ENCODE data around the gene HOXA3. TPM values are rescaled to one million over a fixed set of nuclear protein-coding genes. Genes with fewer than 3 reads are reported as not detected.

HOXA3 gene
- polyA plus RNA-seq, 4 donors = 38.6 to 53.0 (median 46.3) TPM

- peak in 2 of 4 donors; percentile 80 to 86 for DNase-seq (ENCODE audit: low read depth in 4 of 4, low spot score in 3 of 4)
These were observed 56.3 kb downstream of the HOXA3 start, which contains the start of gene HOXA1 for GRCh38 chr7:27095897-27096767. TSS of gene HOXA1 (minus strand) at chr7:27096000. CDS start at chr7:27095912, 88 bp downstream.

GRCh38 chr7:27095050-27095896 is 57.1 kb downstream of the HOXA3 start:
- DNase-seq (ENCODE audit: low read depth in 4 of 4, low spot score in 3 of 4) = peak in 1 of 4 donors; percentile 29

DNA sequence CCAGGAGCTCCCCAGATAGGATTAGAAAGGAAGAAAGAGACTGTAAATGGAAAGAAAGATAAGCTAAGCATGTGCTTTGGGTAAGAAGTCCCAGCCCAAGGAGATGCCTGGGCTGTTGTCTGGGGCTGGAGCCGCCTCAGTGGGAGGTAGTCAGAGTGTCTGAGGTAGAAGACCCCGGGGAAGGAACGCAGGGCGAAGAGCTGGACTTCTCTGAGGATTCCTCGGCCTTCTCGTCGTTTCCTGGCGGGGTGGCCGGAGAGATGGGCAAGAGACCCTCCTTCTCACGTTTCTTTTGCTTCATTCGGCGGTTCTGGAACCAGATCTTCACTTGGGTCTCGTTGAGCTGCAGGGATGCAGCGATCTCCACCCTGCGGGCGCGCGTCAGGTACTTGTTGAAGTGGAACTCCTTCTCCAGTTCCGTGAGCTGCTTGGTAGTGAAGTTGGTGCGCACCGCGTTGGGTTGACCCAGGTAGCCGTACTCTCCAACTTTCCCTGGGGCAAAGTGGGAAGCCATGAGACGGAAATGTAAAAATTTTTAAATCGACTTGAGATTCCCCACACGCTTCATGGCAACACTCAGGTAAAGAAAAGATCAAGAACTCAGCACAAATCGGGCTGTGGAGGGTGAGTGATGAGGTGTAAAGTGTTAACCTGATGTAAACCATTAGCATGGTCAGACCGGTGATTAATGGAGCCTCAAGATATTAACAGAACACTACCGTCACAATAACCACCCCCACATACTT is 57.9 kb downstream of the HOXA3 start:
- no peak for DNase-seq (ENCODE audit: low read depth in 4 of 4, low spot score in 3 of 4)

DNA sequence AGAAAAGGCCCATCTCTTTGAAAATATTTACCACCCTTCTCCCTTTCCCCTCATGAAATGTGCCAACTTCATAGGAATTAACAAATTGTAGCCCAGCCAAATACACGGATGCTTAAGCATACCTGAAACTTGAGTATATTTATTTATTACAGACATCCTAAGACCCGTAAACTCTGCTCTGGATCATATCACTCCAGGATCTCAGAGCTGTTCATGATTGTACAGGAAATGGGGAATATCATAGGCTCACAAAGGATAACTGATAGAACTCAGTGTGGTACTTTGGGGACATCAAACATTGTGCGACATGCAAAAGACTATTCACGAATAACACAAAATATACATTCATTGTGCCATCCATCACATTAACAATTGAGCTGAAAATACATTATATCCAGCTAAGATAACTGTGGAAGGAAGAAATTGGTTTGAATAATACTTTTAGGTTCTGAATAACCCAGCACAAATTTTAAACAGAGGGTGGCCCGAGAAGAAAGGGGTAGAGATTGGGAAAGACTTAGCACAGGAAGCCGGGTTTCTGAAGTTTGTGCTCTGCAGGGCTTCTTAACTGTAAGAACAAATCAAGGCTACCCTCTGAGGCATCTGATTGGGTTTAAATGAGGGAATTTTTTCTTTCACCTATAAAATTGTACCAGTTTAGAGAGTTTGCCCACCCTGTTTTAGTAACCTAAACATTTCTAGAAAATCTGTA is 59.0 kb downstream of the HOXA3 start:
- no peak for DNase-seq (ENCODE audit: low read depth in 4 of 4, low spot score in 3 of 4)

DNA sequence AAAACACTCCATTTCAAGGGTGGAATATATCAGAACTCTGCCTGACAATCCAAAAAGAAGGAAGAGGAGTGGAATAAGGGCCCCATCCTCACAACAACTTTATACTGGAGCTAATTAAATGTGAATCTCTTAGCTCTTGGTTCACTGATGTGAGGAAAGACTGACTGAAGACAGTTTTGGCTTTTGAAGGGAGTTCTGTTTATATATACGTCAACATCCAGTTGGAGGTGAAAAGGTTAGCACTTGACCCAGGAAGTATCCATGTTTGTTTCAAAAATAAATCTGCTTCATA is 59.6 kb downstream of the HOXA3 start:
- DNase-seq (ENCODE audit: low read depth in 4 of 4, low spot score in 3 of 4) = no peak

GRCh38 chr7:27091941-27092818 is 60.2 kb downstream of the HOXA3 start:
- peak in 1 of 4 donors; percentile 53 for DNase-seq (ENCODE audit: low read depth in 4 of 4, low spot score in 3 of 4)

DNA sequence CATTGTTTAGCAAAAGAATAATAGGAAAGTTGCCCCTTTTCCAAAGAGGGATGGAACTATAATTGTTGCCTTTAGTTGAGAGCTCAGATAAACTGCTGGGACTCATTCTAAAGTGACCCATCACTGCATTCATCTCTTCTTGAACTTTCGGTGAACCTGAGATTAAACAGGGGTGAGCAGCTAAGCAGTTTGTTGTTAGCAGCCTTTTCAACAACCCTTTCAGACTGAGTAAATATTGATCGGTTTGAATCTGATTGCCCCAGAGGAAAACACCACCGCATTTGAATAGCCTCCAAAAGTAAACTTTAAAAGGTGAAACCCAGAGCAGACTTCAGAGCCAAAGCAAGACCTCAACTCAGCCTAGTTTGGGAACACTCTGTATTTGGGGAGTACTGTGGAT is 61.3 kb downstream of the HOXA3 start:
- DNase-seq (ENCODE audit: low read depth in 4 of 4, low spot score in 3 of 4) = no peak

DNA sequence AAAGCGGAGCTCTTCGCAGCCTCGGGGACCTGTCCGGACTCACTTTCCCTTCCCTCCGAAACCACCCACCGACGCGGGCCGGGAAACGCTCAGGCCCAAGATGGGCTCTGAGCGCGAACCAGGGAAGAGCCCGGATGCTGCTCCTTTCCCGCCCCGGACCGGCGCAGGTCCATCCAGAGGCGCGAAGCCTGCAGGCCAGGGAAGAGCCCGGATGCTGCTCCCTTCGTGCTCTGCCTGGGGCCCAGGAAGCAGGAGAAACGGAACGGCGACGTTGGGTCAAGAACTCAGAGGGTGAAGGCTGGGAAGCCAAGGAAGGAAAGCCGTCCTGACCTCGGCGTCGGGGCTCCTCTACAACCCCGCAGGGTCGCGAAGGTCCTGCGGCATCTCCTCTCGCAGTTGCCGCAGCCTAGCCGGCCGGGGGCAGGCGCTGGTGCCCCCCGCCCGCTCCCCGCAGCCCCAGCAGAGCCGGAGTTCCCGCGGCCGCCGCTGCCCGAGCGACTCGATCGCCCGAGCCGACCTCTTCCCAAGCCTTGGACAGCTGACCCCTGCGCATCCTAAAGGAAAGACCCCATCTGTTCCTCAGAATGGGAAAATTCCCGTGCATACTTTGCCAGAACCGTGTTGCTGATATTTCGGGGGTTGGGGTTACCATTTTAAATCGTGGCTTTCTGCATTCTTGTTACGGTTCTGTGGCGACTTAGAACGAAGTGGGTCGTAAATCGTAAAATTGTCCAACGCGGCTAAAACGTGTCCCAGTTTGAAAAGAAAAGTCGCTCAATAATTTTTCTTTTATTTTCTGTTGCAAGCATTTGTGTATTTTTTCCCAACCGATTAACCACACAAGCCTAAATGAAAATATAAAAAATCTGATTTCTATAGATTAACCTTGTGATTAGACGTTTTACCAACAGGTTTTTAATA is 64.1 kb downstream of the HOXA3 start:
- no peak for DNase-seq (ENCODE audit: low read depth in 4 of 4, low spot score in 3 of 4)

DNA sequence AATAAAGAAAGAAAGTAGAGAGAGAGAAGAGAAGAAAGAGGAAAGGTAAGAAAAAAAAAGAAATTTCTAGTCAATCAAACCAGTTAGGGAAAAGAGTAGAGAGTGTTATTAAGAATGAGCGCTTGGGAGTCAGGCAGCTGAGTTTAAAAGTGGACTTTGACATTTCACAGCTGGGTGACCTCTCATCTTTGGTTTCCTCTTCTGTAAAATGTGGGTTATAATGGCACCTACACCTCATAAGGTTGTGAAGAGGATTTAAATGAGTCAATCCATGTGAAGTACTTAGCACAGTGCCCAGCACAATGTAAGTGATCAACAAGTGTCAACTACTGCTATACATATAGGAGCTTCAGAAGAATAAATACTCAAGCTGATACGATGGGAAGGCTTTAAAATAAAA is 68.7 kb downstream of the HOXA3 start:
- DNase-seq (ENCODE audit: low read depth in 4 of 4, low spot score in 3 of 4) = no peak

- DNase-seq (ENCODE audit: low read depth in 4 of 4, low spot score in 3 of 4) = no peak
These were observed 70.2 kb downstream of the HOXA3 start for GRCh38 chr7:27082171-27082570.

GRCh38 chr7:27080844-27081436 is 71.4 kb downstream of the HOXA3 start:
- DNase-seq (ENCODE audit: low read depth in 4 of 4, low spot score in 3 of 4) = no peak

- DNase-seq (ENCODE audit: low read depth in 4 of 4, low spot score in 3 of 4) = no peak
These were observed 73.0 kb downstream of the HOXA3 start for GRCh38 chr7:27079234-27079975.

GRCh38 chr7:27078616-27079233 is 73.7 kb downstream of the HOXA3 start:
- DNase-seq (ENCODE audit: low read depth in 4 of 4, low spot score in 3 of 4) = no peak

GRCh38 chr7:27073076-27073475 is 79.3 kb downstream of the HOXA3 start:
- no peak for DNase-seq (ENCODE audit: low read depth in 4 of 4, low spot score in 3 of 4)

- DNase-seq (ENCODE audit: low read depth in 4 of 4, low spot score in 3 of 4) = no peak
These were observed 80.6 kb downstream of the HOXA3 start for GRCh38 chr7:27071622-27072390.

- DNase-seq (ENCODE audit: low read depth in 4 of 4, low spot score in 3 of 4) = no peak
These were observed 84.1 kb downstream of the HOXA3 start for GRCh38 chr7:27068259-27068658.
